Colonic mucosa (tissue), 4 donors: ENCODE data around the gene EIF2S2. TPM values are rescaled to one million over a fixed set of nuclear protein-coding genes. Genes with fewer than 3 reads are reported as not detected.

Source experiments
- DNase-seq: peaks from one replicate; pipeline ENCODE4 v3.0.0-alpha.2; 2020
- H3K27ac ChIP-seq: fragments of 200-600 bp; one replicate; pipeline ENCODE4 v1.8.0; 2021
- H3K27me3 ChIP-seq: fragments of 200-600 bp; one replicate; pipeline ENCODE4 v1.8.0; 2021
- H3K36me3 ChIP-seq: fragments of 200-600 bp; one replicate; pipeline ENCODE4 v1.8.0; 2021
- H3K4me1 ChIP-seq: fragments of 200-600 bp; one replicate; pipeline ENCODE4 v1.8.0; 2021; ENCODE audit warnings: mild to moderate bottlenecking
- H3K4me3 ChIP-seq: fragments of 200-600 bp; one replicate; pipeline ENCODE4 v1.8.0; 2021
- H3K9ac ChIP-seq, 2 donors: one replicate each; pipeline ENCODE4 v1.7.0; 2013; ENCODE audit warnings: control low read depth in 2 of 2, low read depth in 2 of 2, low read length in 2 of 2
- H3K9me3 ChIP-seq: fragments of 200-600 bp; one replicate; pipeline ENCODE4 v1.8.0; 2021
- intact Hi-C: fragments of 100-400 bp; cut with DNase I; formaldehyde crosslinking; loops from one replicate; pipeline ENCODE4 v1.14.1; 2022
- total RNA-seq, 2 donors: library from RNA; stranded (reverse); fragmentation: NEBNext Ultra II Directional in 1 of 2; extraction: Animal tissue kit (Norgen Biotek cat#: 25700) in 1 of 2; gene quantifications; one replicate each; pipeline ENCODE4 v1.2.1, GENCODE V29; 2021
- TF ChIP-seq, protein P1 (sequence below): fragments of 200-600 bp; IDR thresholded peaks from one replicate; pipeline ENCODE4 v1.8.0; 2022; ENCODE audit warnings: antibody characterized with exemption, mild to moderate bottlenecking
- donor health status: healthy.
- donor health status: DM: no; HTN: no; CAD: no.
- donor health status: DM: no; HTN: no; CAD: no.

Gene EIF2S2
- total RNA-seq, 2 donors from 2014 or later = 53.1 to 71.6 TPM

DNA sequence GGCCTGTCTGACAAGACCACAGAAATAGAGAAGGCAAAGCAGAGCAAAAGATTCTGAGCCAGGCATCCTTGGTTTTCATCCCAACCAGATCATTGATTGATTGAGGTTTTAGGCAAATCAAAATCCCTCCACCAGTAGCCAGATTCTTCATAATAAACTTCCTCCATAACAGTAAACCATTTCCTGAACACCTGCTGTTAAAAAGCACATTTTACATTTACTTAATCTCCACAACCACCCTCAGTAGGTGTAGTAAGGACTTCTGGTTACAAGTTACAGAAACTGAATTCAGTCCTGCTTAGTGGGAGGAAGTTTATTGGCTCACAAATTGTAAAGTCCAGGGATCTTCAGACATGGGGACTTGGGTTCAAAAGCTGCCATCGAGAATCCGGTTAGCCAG is 28.3 kb downstream of the EIF2S2 start:
- intact Hi-C loops = no loop called here

DNA sequence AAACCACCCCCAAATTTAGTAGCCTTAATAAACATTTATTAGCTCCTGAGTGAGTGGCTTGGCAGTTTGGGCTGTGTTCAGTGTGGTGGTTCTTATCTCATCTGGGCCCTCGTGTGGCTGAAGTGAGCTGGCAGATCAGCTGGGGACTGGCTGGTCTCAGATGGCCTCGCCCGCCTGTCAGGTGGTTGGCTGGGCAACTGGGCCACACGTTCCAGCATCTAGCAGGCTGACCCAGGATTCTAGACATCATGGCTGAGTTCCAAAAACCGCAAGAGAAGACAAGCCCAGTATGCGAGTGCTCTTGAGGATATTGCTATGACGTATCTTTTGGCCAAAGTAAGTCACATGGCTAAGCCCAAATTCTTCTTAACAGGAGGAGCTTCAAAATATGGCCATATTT is 28.9 kb downstream of the EIF2S2 start:
- no peaks in the 10 kb centered on the region for H3K4me1 ChIP-seq
- no peak overlapping the region for H3K4me3 ChIP-seq
- intact Hi-C loops = no loop called here
- peaks cover 15% of the 10 kb centered on the region for H3K36me3 ChIP-seq
- H3K9ac ChIP-seq = no peak overlapping the region
- no peaks in the 10 kb centered on the region for H3K27me3 ChIP-seq
- no peaks in the 10 kb centered on the region for H3K9me3 ChIP-seq
- TF ChIP-seq, protein P1, sequence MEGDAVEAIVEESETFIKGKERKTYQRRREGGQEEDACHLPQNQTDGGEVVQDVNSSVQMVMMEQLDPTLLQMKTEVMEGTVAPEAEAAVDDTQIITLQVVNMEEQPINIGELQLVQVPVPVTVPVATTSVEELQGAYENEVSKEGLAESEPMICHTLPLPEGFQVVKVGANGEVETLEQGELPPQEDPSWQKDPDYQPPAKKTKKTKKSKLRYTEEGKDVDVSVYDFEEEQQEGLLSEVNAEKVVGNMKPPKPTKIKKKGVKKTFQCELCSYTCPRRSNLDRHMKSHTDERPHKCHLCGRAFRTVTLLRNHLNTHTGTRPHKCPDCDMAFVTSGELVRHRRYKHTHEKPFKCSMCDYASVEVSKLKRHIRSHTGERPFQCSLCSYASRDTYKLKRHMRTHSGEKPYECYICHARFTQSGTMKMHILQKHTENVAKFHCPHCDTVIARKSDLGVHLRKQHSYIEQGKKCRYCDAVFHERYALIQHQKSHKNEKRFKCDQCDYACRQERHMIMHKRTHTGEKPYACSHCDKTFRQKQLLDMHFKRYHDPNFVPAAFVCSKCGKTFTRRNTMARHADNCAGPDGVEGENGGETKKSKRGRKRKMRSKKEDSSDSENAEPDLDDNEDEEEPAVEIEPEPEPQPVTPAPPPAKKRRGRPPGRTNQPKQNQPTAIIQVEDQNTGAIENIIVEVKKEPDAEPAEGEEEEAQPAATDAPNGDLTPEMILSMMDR = no peak
- no peak overlapping the region for H3K27ac ChIP-seq
- DNase-seq = peak; percentile 29

More for the DNA sequence above, 28.3 kb downstream of the EIF2S2 start:
- no peak overlapping the region for H3K4me3 ChIP-seq
- TF ChIP-seq, protein P1 = no peak
- no peak overlapping the region for H3K9ac ChIP-seq
- peaks cover 8% of the 10 kb centered on the region for H3K36me3 ChIP-seq
- no peaks in the 10 kb centered on the region for H3K9me3 ChIP-seq
- H3K27me3 ChIP-seq = no peaks in the 10 kb centered on the region
- H3K4me1 ChIP-seq = no peaks in the 10 kb centered on the region
- DNase-seq = no peak
- no peak overlapping the region for H3K27ac ChIP-seq

DNA sequence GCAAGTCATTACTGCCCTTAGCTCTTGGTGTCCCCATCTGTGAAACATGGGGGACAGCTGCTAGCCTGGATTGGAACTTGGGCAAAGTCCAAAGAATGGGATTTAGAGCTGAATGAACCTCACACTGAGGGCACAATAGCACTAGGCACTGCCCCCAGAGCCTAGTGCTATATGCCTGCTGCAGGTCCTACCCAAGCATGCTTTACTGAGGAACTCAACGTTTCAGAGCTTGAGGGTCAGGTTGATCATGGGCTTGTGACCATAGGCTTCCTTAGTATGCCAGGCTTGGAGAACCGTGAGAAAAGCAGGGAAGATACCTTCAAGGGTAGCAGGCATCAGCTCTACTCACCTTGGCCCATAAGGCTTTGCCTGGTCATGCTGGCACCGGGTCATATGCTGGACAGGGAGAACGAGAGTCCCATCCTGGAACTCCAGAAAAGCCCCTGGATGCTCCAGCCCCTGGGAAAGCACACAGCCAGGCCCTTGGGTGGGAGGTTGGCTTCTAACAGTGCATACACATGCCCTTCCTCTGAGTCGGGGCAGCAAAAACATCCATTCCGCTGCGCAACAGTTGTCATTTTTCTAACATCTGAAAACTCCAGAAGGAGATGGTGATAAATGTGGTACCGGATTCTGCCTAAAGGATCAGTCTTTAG is 29.7 kb downstream of the EIF2S2 start:
- TF ChIP-seq, protein P1 = no peak
- intact Hi-C loops = no loop called here
- Histone ChIP-seq H3K27me3 (no peaks in the 10 kb centered on the region), H3K9me3 (no peaks in the 10 kb centered on the region), H3K9ac (no peak overlapping the region), H3K4me1 (no peaks in the 10 kb centered on the region), H3K27ac (no peak overlapping the region), H3K36me3 (peaks cover 20% of the 10 kb centered on the region), H3K4me3 (no peak overlapping the region)
- no peak for DNase-seq

DNA sequence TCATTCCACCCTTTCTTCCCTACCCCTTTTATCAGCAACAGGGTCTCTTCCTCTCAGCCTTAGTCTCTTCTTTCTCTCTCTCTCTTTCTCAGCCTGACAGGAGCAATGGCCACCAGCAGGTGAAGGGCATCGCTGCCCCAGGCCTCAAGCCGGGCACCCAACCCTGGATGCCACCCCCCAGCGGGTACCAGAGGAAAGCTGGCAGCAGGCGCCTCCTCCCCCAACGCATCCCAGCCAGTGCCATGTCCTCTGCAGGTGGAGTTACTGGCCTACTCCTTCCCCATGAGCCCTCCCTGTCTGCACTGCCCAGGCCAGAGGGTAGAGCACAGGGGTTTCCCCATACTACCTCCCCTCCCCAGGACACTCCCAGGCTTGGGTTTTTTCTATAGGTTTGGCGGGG is 32.2 kb downstream of the EIF2S2 start:
- TF ChIP-seq, protein P1 = no peak
- intact Hi-C loops = loop anchor here (10.0 kb wide), 1 partner anchor 45 kb away; no protein-coding TSS in a partner anchor
- H3K9ac ChIP-seq = no peak overlapping the region
- H3K4me3 ChIP-seq = no peak overlapping the region
- DNase-seq = no peak
- H3K9me3 ChIP-seq = no peaks in the 10 kb centered on the region
- peaks cover 23% of the 10 kb centered on the region for H3K36me3 ChIP-seq
- H3K27me3 ChIP-seq = no peaks in the 10 kb centered on the region
- no peak overlapping the region for H3K27ac ChIP-seq
- H3K4me1 ChIP-seq = no peaks in the 10 kb centered on the region

DNA sequence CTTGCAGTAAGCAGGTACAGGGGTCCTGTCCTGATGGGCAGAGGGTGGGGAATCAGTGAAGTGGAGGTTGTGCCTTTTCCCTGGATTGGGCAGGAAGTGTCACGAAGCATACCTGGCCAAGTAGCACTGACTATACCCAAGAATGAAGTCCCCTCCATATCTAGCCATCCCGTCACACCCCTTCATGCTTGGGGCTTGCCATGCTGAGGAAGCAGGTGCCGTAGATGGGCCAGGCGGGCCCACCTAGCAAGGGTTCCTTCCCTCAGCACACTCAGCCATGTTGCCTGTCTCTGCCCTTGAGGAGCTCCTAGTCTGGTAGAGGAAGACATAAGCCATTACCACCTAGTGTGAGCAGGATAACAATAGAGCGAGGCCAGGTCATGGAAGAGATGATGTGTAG is 33.5 kb downstream of the EIF2S2 start:
- no peak for DNase-seq
- intact Hi-C loops = loop anchor here (10.0 kb wide), 1 partner anchor 46 kb away; no protein-coding TSS in a partner anchor
- H3K36me3 ChIP-seq = peaks cover 23% of the 10 kb centered on the region

More for the DNA sequence above, 33.5 kb downstream of the EIF2S2 start:
- Histone ChIP-seq H3K4me3 (no peak overlapping the region), H3K27ac (no peak overlapping the region), H3K9ac (no peak overlapping the region), H3K9me3 (no peaks in the 10 kb centered on the region), H3K27me3 (no peaks in the 10 kb centered on the region), H3K4me1 (no peaks in the 10 kb centered on the region)
- TF ChIP-seq, protein P1 = no peak
